Natural killer cell (primary cell): ENCODE data around the gene ERFE. TPM values are rescaled to one million over a fixed set of nuclear protein-coding genes. Genes with fewer than 3 reads are reported as not detected.

ENCODE experiments used
- ATAC-seq, 3 donors: fragments of 150-1000 bp in 2 of 3; fragments of 200-7000 bp in 1 of 3; cut with Tn5 transposase; 1 replicate in 1 of 3; 2 replicates in 2 of 3; pipeline ENCODE4 v1.10.0; 2021; ENCODE audit warnings: mild to moderate bottlenecking in 2 of 3, moderate library complexity in 2 of 3
- DNase-seq, 2 donors: peaks; one replicate each; pipeline versions ENCODE4 v3.0.0 to v3.0.0-alpha.2; 2013 to 2021; ENCODE audit warnings: mixed read lengths in 1 of 2
- H3K27ac ChIP-seq: one replicate; pipeline ENCODE4 v1.5.1; 2013; ENCODE audit warnings: mild to moderate bottlenecking, low read length
- H3K27me3 ChIP-seq: one replicate; pipeline ENCODE4 v1.6.1; 2013; ENCODE audit warnings: low read length; ENCODE audit not compliant: control insufficient read depth, insufficient read depth
- H3K36me3 ChIP-seq: one replicate; pipeline ENCODE4 v1.6.1; 2013; ENCODE audit warnings: low read length; ENCODE audit not compliant: control insufficient read depth, insufficient read depth
- H3K4me1 ChIP-seq: one replicate; pipeline ENCODE4 v1.6.1; 2013; ENCODE audit warnings: low read length; ENCODE audit not compliant: control insufficient read depth, insufficient read depth
- H3K4me3 ChIP-seq: one replicate; pipeline ENCODE4 v1.5.1; 2013; ENCODE audit warnings: low read length
- H3K9me3 ChIP-seq: one replicate; pipeline ENCODE4 v1.6.1; 2013; ENCODE audit warnings: low read length; ENCODE audit not compliant: control insufficient read depth, insufficient read depth
- H3K27ac Mint-ChIP-seq, 2 donors: one replicate each; pipeline ENCODE4 v1.8.0; 2022; ENCODE audit warnings: mild to moderate bottlenecking in 2 of 2, mixed read lengths in 2 of 2, moderate library complexity in 1 of 2
- H3K27me3 Mint-ChIP-seq, 2 donors: one replicate each; pipeline ENCODE4 v1.8.0; 2022; ENCODE audit warnings: low read depth in 2 of 2, mixed read lengths in 2 of 2
- H3K36me3 Mint-ChIP-seq: one replicate; pipeline ENCODE4 v1.8.0; 2022; ENCODE audit warnings: mixed read lengths
- H3K4me1 Mint-ChIP-seq, 2 donors: one replicate each; pipeline ENCODE4 v1.8.0; 2022; ENCODE audit warnings: mixed read lengths in 2 of 2
- H3K4me3 Mint-ChIP-seq: one replicate; pipeline ENCODE4 v1.8.0; 2022; ENCODE audit warnings: mild to moderate bottlenecking, moderate library complexity, mixed read lengths
- H3K9me3 Mint-ChIP-seq, 2 donors: one replicate each; pipeline ENCODE4 v1.8.0; 2022; ENCODE audit warnings: mixed read lengths in 2 of 2
- CTCF ChIP-seq: fragments of 200-600 bp; IDR thresholded peaks from one replicate; pipeline ENCODE4 v1.8.0; 2022; ENCODE audit warnings: antibody characterized with exemption
- WGBS: methylation state at CpG from one replicate; pipeline ENCODE4 v1.1.7; 2013; ENCODE audit warnings: missing lambda C conversion rate; ENCODE audit not compliant: insufficient coverage; 5-methylcytosine and 5-hydroxymethylcytosine counted together
- intact Hi-C: fragments of 100-400 bp; cut with micrococcal nuclease; formaldehyde crosslinking; loops from one replicate; pipeline ENCODE4 v1.14.2; 2022
- total RNA-seq, 4 donors: library from RNA; stranded (reverse); fragments of 120-200 nt in 1 of 4; gene quantifications; one replicate each; pipeline versions ENCODE4 v1.2.3 to v1.2.4, GENCODE V29; 2013 to 2022

The ERFE gene
- total RNA-seq, 3 donors from 2014 or later (not counting 1 experiment from before 2014, with no cell fraction given) = 0.33 to 4.8 (median 4.3) TPM

DNA sequence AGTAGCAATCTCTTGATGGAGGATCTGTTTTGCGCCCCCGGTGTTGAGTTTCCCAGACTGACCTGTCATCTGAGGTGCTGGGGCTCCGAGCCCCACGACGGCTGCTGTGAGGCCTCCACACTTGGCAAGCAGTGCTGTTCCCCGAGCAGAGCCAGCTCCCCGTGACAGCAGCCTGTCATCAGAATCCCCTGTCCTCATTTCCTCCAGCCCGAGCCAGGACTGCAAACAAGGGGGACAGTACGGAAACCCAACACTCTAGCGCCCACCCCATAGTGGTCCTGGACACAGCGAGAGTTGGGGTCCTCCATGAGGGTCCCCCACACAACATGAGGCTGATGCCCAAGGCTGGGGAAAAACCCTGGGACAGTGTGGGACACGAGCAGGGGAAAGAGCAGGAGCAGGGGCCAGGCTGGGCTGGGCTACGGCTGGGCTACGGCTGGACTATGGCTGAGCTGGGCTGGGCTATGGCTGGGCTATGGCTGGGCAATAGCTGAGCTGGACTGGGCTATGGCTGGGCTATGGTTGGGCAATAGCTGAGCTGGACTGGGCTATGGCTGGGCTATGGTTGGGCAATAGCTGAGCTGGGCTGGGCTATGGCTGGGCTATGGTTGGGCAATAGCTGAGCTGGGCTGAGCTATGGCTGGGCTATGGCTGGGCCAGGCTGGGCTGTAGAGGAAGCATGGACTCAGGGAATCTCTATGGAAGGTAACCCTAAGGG lies 21.8 kb upstream of the ERFE start:
- WGBS = 87% methylated on average over 14 of the region's 14 CpGs
- H3K36me3 ChIP-seq = no peaks in the 10 kb centered on the region
- H3K4me1 ChIP-seq = peaks cover 19% of the 10 kb centered on the region
- Mint-ChIP-seq H3K36me3 (no peaks in the 10 kb centered on the region), H3K9me3 (no peaks in the 10 kb centered on the region), H3K4me3 (no peak overlapping the region), H3K27me3 (no peaks in the 10 kb centered on the region), H3K27ac (no peak overlapping the region), H3K4me1 (peaks cover 7 to 8% of the 10 kb centered on the region in 2 donors)
- DNase-seq = no peak
- no peak for ATAC-seq
- H3K27ac ChIP-seq = no peak overlapping the region
- no peaks in the 10 kb centered on the region for H3K9me3 ChIP-seq
- H3K4me3 ChIP-seq = no peak overlapping the region
- TF ChIP-seq CTCF = no peak
- no peaks in the 10 kb centered on the region for H3K27me3 ChIP-seq
- intact Hi-C loops = no loop called here

DNA sequence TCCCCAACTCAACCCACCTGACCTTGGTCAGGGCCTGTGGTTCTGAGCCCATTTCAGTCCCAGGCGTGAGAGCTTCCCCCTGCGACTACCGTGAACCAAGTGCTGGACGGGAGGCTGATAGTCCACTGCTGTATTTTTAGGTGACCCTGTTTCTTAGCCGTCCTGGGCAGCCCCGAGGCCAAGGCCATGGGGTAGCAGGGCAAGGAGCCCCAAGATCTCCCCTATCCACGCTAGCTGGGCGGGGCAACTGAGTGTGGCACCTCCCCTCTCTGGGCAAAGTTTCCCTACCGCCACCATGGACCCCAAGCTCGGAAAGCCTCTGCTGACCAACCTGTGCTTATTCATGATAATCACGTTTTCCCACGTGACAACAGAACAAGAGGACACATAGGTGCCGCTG lies 20.9 kb upstream of the ERFE start:
- Mint-ChIP-seq H3K4me3 (no peak overlapping the region), H3K36me3 (no peaks in the 10 kb centered on the region), H3K27ac (no peak overlapping the region), H3K9me3 (no peaks in the 10 kb centered on the region), H3K27me3 (no peaks in the 10 kb centered on the region), H3K4me1 (peaks cover 8 to 9% of the 10 kb centered on the region in 2 donors)
- DNase-seq = no peak
- Histone ChIP-seq H3K27ac (no peak overlapping the region), H3K4me1 (peaks cover 20% of the 10 kb centered on the region), H3K4me3 (no peak overlapping the region), H3K27me3 (no peaks in the 10 kb centered on the region), H3K9me3 (no peaks in the 10 kb centered on the region), H3K36me3 (no peaks in the 10 kb centered on the region)
- WGBS = 93% methylated on average over 13 of the region's 13 CpGs
- intact Hi-C loops = no loop called here
- TF ChIP-seq CTCF = no peak
- ATAC-seq = no peak

DNA sequence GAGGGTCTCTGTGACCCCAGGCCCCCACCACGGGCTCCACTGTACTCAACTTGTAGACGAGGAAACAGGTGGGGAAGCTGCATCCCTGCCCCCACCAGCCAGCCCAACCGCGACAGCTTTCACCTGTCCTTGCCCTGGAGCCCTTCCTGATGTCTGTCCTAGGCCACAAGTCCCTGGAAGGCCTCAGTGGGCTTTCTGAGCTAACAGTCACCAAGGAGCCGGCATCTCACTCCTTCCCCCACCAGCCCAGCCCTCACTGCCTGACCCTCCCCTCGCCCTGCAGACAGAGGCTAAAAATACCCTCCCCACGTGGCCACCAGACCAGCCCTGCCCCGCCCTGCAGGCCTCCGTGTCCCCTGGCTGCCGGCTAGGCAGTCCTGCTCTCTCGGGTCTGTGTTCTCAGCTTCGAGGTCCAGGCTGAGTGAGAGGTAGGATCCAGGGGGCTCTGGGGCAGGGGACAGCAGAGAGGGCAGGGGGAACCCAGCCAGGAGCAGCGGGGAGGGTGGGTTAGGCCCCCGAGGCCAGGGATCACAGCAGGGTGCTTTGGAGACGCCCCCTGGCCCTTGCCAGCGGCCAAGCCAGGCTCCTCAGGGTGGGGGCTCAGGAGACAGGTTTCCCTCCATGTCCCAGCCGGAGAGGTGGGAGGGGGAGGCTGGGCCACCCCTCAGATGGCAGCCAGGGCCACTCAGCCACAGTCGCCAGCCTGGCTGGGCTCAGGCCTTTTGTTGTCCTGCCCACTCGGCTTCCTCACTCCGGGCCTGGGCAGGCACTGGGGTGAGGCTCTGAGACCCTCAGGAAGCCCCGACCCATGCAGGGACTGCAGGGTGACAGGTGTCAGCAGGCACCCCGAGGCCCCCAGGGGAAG lies 20.2 kb upstream of the ERFE start, which contains the start of gene KLHL30:
TSS of gene KLHL30 (plus strand) at position 338 of the 865 bp plus-strand sequence. CDS start 2,087 bp downstream, outside the sequence.
- H3K36me3 Mint-ChIP-seq = no peaks in the 10 kb centered on the region
- H3K9me3 Mint-ChIP-seq = no peaks in the 10 kb centered on the region
- DNase-seq (no peak), ATAC-seq (no peak)
- Histone ChIP-seq H3K27me3 (no peaks in the 10 kb centered on the region), H3K36me3 (no peaks in the 10 kb centered on the region), H3K4me1 (peaks cover 20% of the 10 kb centered on the region), H3K27ac (no peak within 1 kb of the TSS), H3K9me3 (no peaks in the 10 kb centered on the region), H3K4me3 (no peak within 1 kb of the TSS)
- intact Hi-C loops = no loop called here
- TF ChIP-seq CTCF = no peak
- H3K27me3 Mint-ChIP-seq = no peaks in the 10 kb centered on the region
- no peak within 1 kb of the TSS for H3K27ac Mint-ChIP-seq
- peaks cover 8 to 9% of the 10 kb centered on the region in 2 donors for H3K4me1 Mint-ChIP-seq
- H3K4me3 Mint-ChIP-seq = no peak within 1 kb of the TSS
- WGBS = 63% methylated on average over 22 of the region's 22 CpGs
